Ishikawa (cell line): Measurements from ENCODE around the gene CRYBB1.

Source experiments
- MAX ChIP-seq: IDR thresholded peaks from 2 replicates; pipeline ENCODE4 v1.6.1; 2012
- RAD21 ChIP-seq: IDR thresholded peaks from 2 replicates; pipeline ENCODE4 v1.6.1; 2012; ENCODE audit warnings: low read depth
- TEAD4 ChIP-seq: IDR thresholded peaks from 2 replicates; pipeline ENCODE4 v1.6.1; 2012

GRCh38 chr22:26565181-26565580, 52.6 kb downstream of the CRYBB1 start:
- no peak for TF ChIP-seq RAD21
- TF ChIP-seq MAX: no peak
- no peak for TF ChIP-seq TEAD4
